ENCODE measurements around the gene ULK3. TPM values are rescaled to one million over a fixed set of nuclear protein-coding genes. Genes with fewer than 3 reads are reported as not detected.
A peak's percentile ranks its signal among the peaks of the same experiment; 100 is the strongest.

The ULK3 gene, protein sequence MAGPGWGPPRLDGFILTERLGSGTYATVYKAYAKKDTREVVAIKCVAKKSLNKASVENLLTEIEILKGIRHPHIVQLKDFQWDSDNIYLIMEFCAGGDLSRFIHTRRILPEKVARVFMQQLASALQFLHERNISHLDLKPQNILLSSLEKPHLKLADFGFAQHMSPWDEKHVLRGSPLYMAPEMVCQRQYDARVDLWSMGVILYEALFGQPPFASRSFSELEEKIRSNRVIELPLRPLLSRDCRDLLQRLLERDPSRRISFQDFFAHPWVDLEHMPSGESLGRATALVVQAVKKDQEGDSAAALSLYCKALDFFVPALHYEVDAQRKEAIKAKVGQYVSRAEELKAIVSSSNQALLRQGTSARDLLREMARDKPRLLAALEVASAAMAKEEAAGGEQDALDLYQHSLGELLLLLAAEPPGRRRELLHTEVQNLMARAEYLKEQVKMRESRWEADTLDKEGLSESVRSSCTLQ
- 44.9 and 46.4 TPM in 2 replicates for total RNA-seq (ENCODE audit: low replicate concordance)
- long read RNA-seq, partial matches to known transcripts: 3 of 9 reads
- long read RNA-seq, other reads (novel, unspliced or antisense): 1 of 9 reads

DNA sequence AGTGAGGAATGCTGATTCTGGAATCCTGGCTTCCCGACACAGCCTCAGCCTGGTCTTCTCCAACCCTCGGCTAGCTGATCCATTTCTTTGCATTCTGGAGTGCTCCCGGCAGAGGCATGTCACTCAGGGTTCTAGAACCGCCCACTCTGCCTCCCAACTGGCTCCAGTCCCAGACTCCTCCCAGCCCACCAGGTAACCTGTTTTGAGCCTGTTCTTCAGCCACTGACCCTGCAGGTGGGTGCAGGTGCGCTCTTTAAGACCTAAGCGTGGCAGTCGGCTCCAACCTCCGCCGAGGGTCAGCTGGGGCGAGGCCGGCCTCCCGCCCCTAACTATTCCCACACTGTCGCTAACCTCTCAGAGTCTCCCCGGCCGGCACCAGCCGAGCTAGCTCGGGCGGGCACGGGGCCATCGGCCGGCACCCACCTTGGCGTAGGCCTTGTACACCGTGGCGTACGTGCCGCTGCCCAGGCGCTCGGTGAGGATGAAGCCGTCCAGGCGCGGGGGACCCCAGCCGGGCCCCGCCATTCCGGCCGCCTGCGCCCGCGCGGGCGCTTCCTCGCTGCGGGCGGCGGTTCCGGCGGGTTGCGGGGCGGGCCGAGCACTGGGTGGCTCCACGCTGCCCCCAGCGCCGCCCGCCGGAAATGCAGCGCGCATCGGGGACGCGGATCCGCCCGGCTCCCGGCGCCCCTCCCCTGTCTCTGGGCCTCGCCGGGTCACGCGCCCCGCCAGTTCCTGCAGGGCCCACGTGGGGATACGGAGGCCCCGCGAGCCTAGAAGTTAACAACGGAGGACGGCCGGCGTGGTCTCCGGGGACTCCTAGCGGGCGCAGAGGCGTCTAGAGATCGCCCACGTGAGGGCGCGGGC, at the start of gene ULK3:
Gene ULK3 (minus strand): TSS at position 576 of the 864 bp plus-strand sequence. CDS start 51 bp downstream, at position 525.
- Mint-ChIP-seq H3K36me3 (peaks cover 9% of the 10 kb centered on the region), H3K4me1 (ENCODE audit: unreplicated experiment) (peaks cover 21% of the 10 kb centered on the region), H3K27ac (peak within 1 kb of the TSS; percentile 92), H3K9me3 (no peaks in the 10 kb centered on the region), H3K27me3 (no peaks in the 10 kb centered on the region), H3K4me3 (peak within 1 kb of the TSS; percentile 95)
- TF ChIP-seq, protein P1, sequence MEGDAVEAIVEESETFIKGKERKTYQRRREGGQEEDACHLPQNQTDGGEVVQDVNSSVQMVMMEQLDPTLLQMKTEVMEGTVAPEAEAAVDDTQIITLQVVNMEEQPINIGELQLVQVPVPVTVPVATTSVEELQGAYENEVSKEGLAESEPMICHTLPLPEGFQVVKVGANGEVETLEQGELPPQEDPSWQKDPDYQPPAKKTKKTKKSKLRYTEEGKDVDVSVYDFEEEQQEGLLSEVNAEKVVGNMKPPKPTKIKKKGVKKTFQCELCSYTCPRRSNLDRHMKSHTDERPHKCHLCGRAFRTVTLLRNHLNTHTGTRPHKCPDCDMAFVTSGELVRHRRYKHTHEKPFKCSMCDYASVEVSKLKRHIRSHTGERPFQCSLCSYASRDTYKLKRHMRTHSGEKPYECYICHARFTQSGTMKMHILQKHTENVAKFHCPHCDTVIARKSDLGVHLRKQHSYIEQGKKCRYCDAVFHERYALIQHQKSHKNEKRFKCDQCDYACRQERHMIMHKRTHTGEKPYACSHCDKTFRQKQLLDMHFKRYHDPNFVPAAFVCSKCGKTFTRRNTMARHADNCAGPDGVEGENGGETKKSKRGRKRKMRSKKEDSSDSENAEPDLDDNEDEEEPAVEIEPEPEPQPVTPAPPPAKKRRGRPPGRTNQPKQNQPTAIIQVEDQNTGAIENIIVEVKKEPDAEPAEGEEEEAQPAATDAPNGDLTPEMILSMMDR (conservative IDR thresholded peaks at IDR 0.05): peak; percentile 82
- peak; percentile 95 for DNase-seq (ENCODE audit: extremely low spot score, unreplicated experiment)

DNA sequence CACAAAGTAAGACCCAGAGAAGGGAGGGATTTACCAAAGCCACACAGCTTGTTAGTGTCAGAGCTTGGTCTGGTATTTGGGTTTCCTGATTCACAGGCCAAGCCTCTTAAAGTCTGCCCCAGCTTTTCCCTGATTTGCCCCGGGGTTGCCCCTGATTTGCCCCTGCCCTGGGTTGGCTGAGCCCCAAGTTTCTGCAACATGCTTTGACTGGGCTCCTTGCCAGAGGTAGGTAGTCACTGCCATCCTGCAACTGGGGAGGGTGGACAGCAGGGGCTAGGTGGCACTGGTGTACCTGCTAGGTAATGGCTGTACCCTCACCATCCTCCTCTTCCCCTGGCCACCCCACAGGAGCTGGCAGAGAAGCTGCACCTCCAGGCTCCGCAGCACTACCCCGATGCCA, 49.4 kb upstream of the ULK3 start:
- H3K36me3 Mint-ChIP-seq: peaks cover 5% of the 10 kb centered on the region
- DNase-seq (ENCODE audit: extremely low spot score, unreplicated experiment): no peak
- peak overlapping the region; percentile 70 for H3K4me3 Mint-ChIP-seq
- H3K4me1 Mint-ChIP-seq (ENCODE audit: unreplicated experiment): peaks cover 17% of the 10 kb centered on the region
- H3K27ac Mint-ChIP-seq: no peak overlapping the region
- TF ChIP-seq, protein P1 (conservative IDR thresholded peaks at IDR 0.05): no peak
- no peaks in the 10 kb centered on the region for H3K9me3 Mint-ChIP-seq
- H3K27me3 Mint-ChIP-seq: no peaks in the 10 kb centered on the region

DNA sequence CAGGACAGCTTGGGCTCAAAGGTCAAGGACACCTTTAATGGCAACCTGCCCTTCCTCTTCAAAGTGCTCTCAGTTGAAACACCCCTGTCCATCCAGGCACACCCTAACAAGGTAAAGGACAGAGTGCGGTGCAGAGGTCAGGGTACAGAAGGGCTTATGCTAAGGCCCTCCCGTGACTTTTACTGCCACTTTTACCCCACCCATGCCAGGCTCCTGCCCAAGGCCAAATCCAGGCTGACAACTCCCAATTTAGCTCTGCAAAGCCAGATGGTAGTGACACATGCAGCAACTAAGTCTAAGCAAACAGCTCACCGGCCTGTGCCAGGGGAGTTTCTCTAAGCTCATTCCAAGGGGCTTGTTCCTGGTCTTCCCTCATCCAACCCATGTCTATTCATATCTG, 48.5 kb upstream of the ULK3 start:
- H3K9me3 Mint-ChIP-seq: no peaks in the 10 kb centered on the region
- H3K4me3 Mint-ChIP-seq: peak overlapping the region; percentile 70
- peaks cover 17% of the 10 kb centered on the region for H3K4me1 Mint-ChIP-seq (ENCODE audit: unreplicated experiment)
- TF ChIP-seq, protein P1 (conservative IDR thresholded peaks at IDR 0.05): no peak
- H3K36me3 Mint-ChIP-seq: peaks cover 5% of the 10 kb centered on the region
- H3K27me3 Mint-ChIP-seq: no peaks in the 10 kb centered on the region
- no peak for DNase-seq (ENCODE audit: extremely low spot score, unreplicated experiment)
- no peak overlapping the region for H3K27ac Mint-ChIP-seq

DNA sequence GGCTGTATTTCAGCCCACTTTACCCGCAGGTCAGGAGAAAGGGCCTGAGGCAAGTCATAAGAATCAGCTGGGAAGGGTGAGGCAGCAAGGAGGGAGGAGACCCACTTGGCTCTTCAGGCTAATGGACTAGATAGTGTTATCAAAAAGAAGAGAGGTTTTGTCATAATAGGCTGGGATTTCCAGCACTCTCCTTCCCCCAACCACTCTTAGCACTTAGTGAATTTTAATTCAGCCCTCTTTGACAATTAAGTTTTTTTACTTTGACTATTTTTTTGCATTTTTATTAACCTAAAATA, 47.7 kb upstream of the ULK3 start:
- H3K27me3 Mint-ChIP-seq: no peaks in the 10 kb centered on the region
- peak overlapping the region; percentile 90 for H3K4me3 Mint-ChIP-seq
- TF ChIP-seq, protein P1 (conservative IDR thresholded peaks at IDR 0.05): no peak
- peak overlapping the region; percentile 51 for H3K27ac Mint-ChIP-seq
- peaks cover 5% of the 10 kb centered on the region for H3K36me3 Mint-ChIP-seq
- peaks cover 17% of the 10 kb centered on the region for H3K4me1 Mint-ChIP-seq (ENCODE audit: unreplicated experiment)
- no peaks in the 10 kb centered on the region for H3K9me3 Mint-ChIP-seq
- DNase-seq (ENCODE audit: extremely low spot score, unreplicated experiment): no peak

DNA sequence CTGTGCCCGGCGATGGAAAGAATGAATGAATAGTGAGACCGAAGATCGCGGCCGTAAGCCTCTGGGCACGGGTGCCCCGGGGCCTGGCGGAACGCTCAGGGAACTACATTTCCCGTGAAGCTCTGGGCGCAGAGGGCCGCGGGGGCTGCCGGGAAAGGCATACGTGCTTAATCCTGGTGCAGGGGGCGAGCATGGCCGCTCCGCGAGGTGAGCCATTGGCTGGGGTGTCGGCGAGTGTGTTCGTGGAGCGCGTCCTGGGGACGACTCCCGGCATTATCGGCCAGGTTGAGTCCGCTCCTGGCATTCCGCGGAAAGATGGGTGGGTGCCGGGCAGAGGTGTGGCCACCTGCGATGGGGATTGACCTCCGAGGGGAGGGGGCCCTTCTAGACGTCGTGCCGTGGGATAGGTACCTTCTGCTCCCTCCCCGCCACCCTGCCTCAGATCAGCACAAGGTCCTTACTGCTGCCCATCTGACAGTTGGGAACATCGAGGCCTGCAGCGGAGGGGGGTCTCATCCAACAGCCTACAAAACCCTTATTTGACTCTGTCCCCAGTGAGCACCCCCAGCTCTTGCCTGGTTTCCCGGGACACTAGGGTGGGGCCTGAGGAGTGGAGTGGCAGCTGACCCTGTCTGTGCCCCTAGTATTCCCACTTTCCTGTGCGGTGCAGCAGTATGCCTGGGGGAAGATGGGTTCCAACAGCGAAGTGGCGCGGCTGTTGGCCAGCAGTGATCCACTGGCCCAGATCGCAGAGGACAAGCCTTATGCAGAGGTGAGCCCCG, 47.1 kb upstream of the ULK3 start, which contains the start of gene MPI:
Gene MPI (plus strand): TSS at position 160 of the 782 bp plus-strand sequence. CDS start 32 bp downstream, at position 192.
- peaks cover 5% of the 10 kb centered on the region for H3K36me3 Mint-ChIP-seq
- peak within 1 kb of the TSS; percentile 66 for H3K27ac Mint-ChIP-seq
- peak; percentile 89 for DNase-seq (ENCODE audit: extremely low spot score, unreplicated experiment)
- peaks cover 17% of the 10 kb centered on the region for H3K4me1 Mint-ChIP-seq (ENCODE audit: unreplicated experiment)
- TF ChIP-seq, protein P1 (conservative IDR thresholded peaks at IDR 0.05): peak; percentile 4
- no peaks in the 10 kb centered on the region for H3K27me3 Mint-ChIP-seq
- H3K4me3 Mint-ChIP-seq: peak within 1 kb of the TSS; percentile 90
- H3K9me3 Mint-ChIP-seq: no peaks in the 10 kb centered on the region
